ENCODE measurements around the gene PDLIM7.
A peak's percentile ranks its signal among the peaks of the same experiment; 100 is the strongest.

The PDLIM7 gene, protein sequence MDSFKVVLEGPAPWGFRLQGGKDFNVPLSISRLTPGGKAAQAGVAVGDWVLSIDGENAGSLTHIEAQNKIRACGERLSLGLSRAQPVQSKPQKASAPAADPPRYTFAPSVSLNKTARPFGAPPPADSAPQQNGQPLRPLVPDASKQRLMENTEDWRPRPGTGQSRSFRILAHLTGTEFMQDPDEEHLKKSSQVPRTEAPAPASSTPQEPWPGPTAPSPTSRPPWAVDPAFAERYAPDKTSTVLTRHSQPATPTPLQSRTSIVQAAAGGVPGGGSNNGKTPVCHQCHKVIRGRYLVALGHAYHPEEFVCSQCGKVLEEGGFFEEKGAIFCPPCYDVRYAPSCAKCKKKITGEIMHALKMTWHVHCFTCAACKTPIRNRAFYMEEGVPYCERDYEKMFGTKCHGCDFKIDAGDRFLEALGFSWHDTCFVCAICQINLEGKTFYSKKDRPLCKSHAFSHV

DNA sequence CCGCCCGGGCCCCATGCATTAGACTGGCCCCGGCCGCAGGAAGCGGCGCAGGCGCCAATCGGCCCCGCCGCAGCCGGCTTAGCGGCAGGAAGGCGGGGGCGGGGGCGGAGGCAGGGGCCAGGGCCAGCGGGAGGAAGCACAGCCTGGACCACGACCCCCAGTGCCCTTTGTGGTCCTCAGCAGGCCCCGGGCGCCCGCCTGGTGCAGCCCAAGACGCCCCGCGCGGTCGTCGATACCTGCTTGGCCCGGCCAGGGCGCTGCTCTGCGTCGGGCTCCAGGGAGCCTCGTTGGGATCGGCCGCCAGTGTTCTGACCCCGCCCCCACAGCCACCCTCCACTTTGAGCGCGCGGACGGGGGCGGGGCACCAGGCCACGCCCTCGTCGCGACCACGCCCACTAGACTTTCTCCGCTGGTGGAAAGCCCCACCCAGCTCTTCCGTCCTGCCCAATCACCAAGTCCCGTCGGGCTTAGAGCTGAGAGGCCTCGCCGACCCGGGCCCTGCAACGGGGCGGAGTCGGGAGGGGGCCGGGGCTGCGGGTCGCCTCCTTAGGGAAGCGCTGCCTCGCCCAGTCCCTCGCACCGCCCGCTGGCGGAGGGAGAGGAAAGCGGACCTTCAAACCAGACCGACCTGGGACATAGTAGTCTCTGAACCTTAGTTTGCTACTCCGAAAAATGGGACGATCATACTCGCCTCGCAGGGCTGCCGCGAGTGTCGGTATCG is at the start of gene PDLIM7:
PDLIM7 (minus strand) TSS at position 313 of the 721 bp plus-strand sequence. CDS start 1,092 bp downstream, outside the sequence.
- Histone ChIP-seq H3K4me3 (ENCODE audit: low read depth, low read length) (peak within 1 kb of the TSS; percentile 61), H3K27me3 (ENCODE audit: insufficient read depth, low read depth, severe bottlenecking) (no peaks in the 10 kb centered on the region), H3K27ac (peak within 1 kb of the TSS; percentile 92), H3K9me3 (ENCODE audit: severe bottlenecking) (no peaks in the 10 kb centered on the region), H3K36me3 (peaks cover 5% of the 10 kb centered on the region; the same call in 1 of the 2 replicates)
- peak; percentile 89 for DNase-seq
- TF ChIP-seq, protein P1, sequence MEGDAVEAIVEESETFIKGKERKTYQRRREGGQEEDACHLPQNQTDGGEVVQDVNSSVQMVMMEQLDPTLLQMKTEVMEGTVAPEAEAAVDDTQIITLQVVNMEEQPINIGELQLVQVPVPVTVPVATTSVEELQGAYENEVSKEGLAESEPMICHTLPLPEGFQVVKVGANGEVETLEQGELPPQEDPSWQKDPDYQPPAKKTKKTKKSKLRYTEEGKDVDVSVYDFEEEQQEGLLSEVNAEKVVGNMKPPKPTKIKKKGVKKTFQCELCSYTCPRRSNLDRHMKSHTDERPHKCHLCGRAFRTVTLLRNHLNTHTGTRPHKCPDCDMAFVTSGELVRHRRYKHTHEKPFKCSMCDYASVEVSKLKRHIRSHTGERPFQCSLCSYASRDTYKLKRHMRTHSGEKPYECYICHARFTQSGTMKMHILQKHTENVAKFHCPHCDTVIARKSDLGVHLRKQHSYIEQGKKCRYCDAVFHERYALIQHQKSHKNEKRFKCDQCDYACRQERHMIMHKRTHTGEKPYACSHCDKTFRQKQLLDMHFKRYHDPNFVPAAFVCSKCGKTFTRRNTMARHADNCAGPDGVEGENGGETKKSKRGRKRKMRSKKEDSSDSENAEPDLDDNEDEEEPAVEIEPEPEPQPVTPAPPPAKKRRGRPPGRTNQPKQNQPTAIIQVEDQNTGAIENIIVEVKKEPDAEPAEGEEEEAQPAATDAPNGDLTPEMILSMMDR (IDR thresholded peaks at IDR 0.05; ENCODE audit: low read depth, low read length) = no peak

DNA sequence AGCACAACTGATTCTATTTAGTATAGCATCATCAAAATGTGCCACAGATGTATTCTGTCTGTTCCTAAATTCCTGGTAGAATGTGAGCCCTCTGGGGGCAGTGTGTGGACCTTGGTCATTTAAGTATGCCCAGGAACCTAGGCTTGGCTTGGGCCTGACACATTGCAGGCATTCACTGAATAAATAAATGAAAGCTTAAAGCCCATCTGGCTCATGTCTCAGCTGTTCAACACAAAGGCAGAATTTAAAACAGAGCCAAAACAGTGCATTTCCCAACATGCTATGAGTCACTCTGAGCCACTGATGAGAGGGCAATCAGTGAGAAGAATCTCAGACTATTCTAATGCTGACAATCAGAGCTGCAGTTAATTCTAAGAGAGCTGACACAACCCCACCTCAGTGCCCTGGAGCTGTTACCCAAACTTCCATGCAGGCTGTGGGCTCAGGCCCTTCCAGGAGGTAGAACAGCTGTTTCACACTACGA is 48.9 kb upstream of the PDLIM7 start:
- Histone ChIP-seq H3K4me3 (ENCODE audit: low read depth, low read length) (no peak overlapping the region), H3K36me3 (peaks cover 5% of the 10 kb centered on the region; the same call in 1 of the 2 replicates), H3K9me3 (ENCODE audit: severe bottlenecking) (no peaks in the 10 kb centered on the region), H3K27ac (no peak overlapping the region), H3K27me3 (ENCODE audit: insufficient read depth, low read depth, severe bottlenecking) (no peaks in the 10 kb centered on the region)
- no peak for DNase-seq
- TF ChIP-seq, protein P1 (IDR thresholded peaks at IDR 0.05; ENCODE audit: low read depth, low read length) = no peak

- Histone ChIP-seq H3K27me3 (ENCODE audit: insufficient read depth, low read depth, severe bottlenecking) (no peaks in the 10 kb centered on the region), H3K9me3 (ENCODE audit: severe bottlenecking) (no peaks in the 10 kb centered on the region), H3K4me3 (ENCODE audit: low read depth, low read length) (no peak overlapping the region), H3K27ac (no peak overlapping the region), H3K36me3 (peaks cover 5% of the 10 kb centered on the region; the same call in 1 of the 2 replicates)
- DNase-seq = no peak
- TF ChIP-seq, protein P1 (IDR thresholded peaks at IDR 0.05; ENCODE audit: low read depth, low read length) = no peak
Observed at GRCh38 chr5:177545487-177546257, 48.3 kb upstream of the PDLIM7 start.

- peak overlapping the region; percentile 63 for H3K27ac ChIP-seq
Observed at GRCh38 chr5:177542816-177543465, 45.5 kb upstream of the PDLIM7 start.

More at GRCh38 chr5:177542816-177543465, 45.5 kb upstream of the PDLIM7 start:
- peak; percentile 60 for DNase-seq
- Histone ChIP-seq H3K9me3 (ENCODE audit: severe bottlenecking) (no peaks in the 10 kb centered on the region), H3K36me3 (peaks cover 8% of the 10 kb centered on the region), H3K4me3 (ENCODE audit: low read depth, low read length) (no peak overlapping the region), H3K27me3 (ENCODE audit: insufficient read depth, low read depth, severe bottlenecking) (no peaks in the 10 kb centered on the region)
- TF ChIP-seq, protein P1 (IDR thresholded peaks at IDR 0.05; ENCODE audit: low read depth, low read length) = no peak
